Choroid plexus epithelial cell (primary cell): ENCODE measurements around the gene ALPK1.

Experiments
- DNase-seq: peaks from one replicate; pipeline ENCODE4 v3.0.0-alpha.2; 2010; ENCODE audit warnings: low read depth
- H3K4me3 ChIP-seq: 2 replicates; pipeline ENCODE4 v1.5.1; 2011; ENCODE audit warnings: low read depth, mild to moderate bottlenecking, control low read depth, low read length, moderate library complexity
- CTCF ChIP-seq: conservative IDR thresholded peaks from 2 replicates; pipeline ENCODE4 v1.5.1; 2011; ENCODE audit warnings: low read depth, mild to moderate bottlenecking, control low read depth, inconsistent platforms, low read length, moderate library complexity

The ALPK1 gene

GRCh38 chr4:112378243-112378620 is 81.1 kb downstream of the ALPK1 start:
- no peak for TF ChIP-seq CTCF
- no peak overlapping the region for H3K4me3 ChIP-seq
- no peak for DNase-seq

GRCh38 chr4:112378858-112379257 is 81.7 kb downstream of the ALPK1 start:
- no peak for DNase-seq
- H3K4me3 ChIP-seq = no peak overlapping the region
- no peak for TF ChIP-seq CTCF

GRCh38 chr4:112379306-112379705 is 82.1 kb downstream of the ALPK1 start:
- DNase-seq = no peak
- peak overlapping the region; percentile 9 for H3K4me3 ChIP-seq
- TF ChIP-seq CTCF = no peak

- no peak for TF ChIP-seq CTCF
- H3K4me3 ChIP-seq = no peak overlapping the region
- no peak for DNase-seq
Measured at GRCh38 chr4:112381996-112382692, 85.0 kb downstream of the ALPK1 start.

- DNase-seq = no peak
- no peak for TF ChIP-seq CTCF
Measured at GRCh38 chr4:112386071-112386470, 88.9 kb downstream of the ALPK1 start.

GRCh38 chr4:112402098-112402497 is 104.9 kb downstream of the ALPK1 start:
- no peak for DNase-seq
- H3K4me3 ChIP-seq = no peak overlapping the region
- no peak for TF ChIP-seq CTCF

More at GRCh38 chr4:112386071-112386470, 88.9 kb downstream of the ALPK1 start:
- H3K4me3 ChIP-seq = no peak overlapping the region
